Mucosa of gallbladder (tissue), 1 donor: Measurements from ENCODE around the gene RHCG. TPM values are rescaled to one million over a fixed set of nuclear protein-coding genes. Genes with fewer than 3 reads are reported as not detected.

Experiments
- DNase-seq: peaks from one replicate; pipeline ENCODE4 v3.0.0-alpha.2; 2020; ENCODE audit warnings: low spot score
- total RNA-seq: library from RNA; stranded (reverse); gene quantifications from one replicate; pipeline ENCODE4 v1.2.1, GENCODE V29; 2021
- donor health status: DM: no; HTN: no; CAD: no.

The RHCG gene
- total RNA-seq, 1 donor from 2014 or later = not detected

- no peak for DNase-seq
These were observed 6.6 kb upstream of the RHCG start for GRCh38 chr15:89502867-89503595.

GRCh38 chr15:89501646-89502045, 5.3 kb upstream of the RHCG start:
- DNase-seq = no peak

GRCh38 chr15:89500397-89501270, 4.3 kb upstream of the RHCG start:
- DNase-seq = no peak

GRCh38 chr15:89499156-89499555, 2.8 kb upstream of the RHCG start:
- DNase-seq = no peak

GRCh38 chr15:89498574-89498906, 2.2 kb upstream of the RHCG start:
- DNase-seq = no peak

- no peak for DNase-seq
These were observed 848 bp upstream of the RHCG start for GRCh38 chr15:89497231-89497630.

GRCh38 chr15:89495638-89496145, 691 bp downstream of the RHCG start:
- no peak for DNase-seq

- no peak for DNase-seq
These were observed 1.3 kb downstream of the RHCG start for GRCh38 chr15:89494941-89495637.

GRCh38 chr15:89494031-89494430, 2.4 kb downstream of the RHCG start:
- DNase-seq = no peak

GRCh38 chr15:89492934-89493631, 3.3 kb downstream of the RHCG start:
- DNase-seq = no peak

GRCh38 chr15:89492111-89492641, 4.2 kb downstream of the RHCG start:
- DNase-seq = no peak

GRCh38 chr15:89490814-89491315, 5.5 kb downstream of the RHCG start:
- no peak for DNase-seq

- no peak for DNase-seq
These were observed 6.1 kb downstream of the RHCG start for GRCh38 chr15:89490081-89490813.

- no peak for DNase-seq
These were observed 7.0 kb downstream of the RHCG start for GRCh38 chr15:89489376-89489775.

- DNase-seq = no peak
These were observed 8.6 kb downstream of the RHCG start for GRCh38 chr15:89487791-89488190.

- DNase-seq = no peak
These were observed 9.7 kb downstream of the RHCG start for GRCh38 chr15:89486726-89487050.

- DNase-seq = no peak
These were observed 13.3 kb downstream of the RHCG start for GRCh38 chr15:89483079-89483478.

GRCh38 chr15:89482139-89482538, 14.2 kb downstream of the RHCG start:
- no peak for DNase-seq

- DNase-seq = no peak
These were observed 15.9 kb downstream of the RHCG start for GRCh38 chr15:89480505-89480904.

- DNase-seq = no peak
These were observed 17.2 kb downstream of the RHCG start for GRCh38 chr15:89479173-89479572.
